ENCODE data around the gene PRXL2B. TPM values are rescaled to one million over a fixed set of nuclear protein-coding genes. Genes with fewer than 3 reads are reported as not detected.

Gene PRXL2B
- total and polyA plus RNA-seq, 12 donors, result 16.9 to 64.0 (median 30.2) TPM

DNA sequence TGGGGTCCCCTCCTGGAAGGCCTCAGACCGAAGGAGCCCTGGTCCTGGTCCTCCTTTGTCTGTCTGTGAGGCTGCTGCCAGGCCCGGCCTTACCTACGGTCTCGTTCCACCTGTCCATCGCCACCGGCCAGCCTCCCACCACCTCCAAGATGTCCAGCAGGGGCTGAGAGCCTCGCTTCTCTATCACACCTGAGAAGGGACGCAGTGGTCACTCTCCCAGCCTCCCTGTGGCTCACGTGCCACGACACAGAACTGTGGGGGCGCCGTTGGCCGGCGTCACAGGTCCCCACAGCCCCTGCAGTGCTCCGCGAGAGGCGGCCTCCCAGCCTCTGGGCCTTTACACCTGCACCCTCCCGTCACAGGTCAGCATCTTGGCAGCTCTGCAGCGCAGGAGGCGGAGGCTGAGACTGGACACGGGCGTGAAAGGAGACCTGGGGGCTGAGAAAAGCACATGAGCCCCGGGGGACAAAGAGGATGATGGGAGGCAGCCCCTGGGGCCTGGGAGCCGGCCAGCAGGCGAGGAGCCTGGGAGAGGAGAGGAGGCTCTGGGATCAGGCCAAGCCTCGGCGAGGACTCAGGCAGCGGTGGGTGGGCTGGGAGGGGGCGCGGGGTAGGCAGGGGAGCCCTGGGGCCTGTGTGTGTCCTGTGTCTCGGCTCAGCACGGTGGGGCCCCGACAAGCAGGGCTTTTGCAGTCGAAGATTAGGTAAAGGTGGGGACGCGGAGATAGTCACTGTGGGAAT lies 20.5 kb downstream of the PRXL2B start:
- peak overlapping the region in 1 of 5 donors; percentile 78 for H3K27ac ChIP-seq
- DNase-seq, result peak in 2 of 7 donors; percentile 11 to 12
- no peak overlapping the region for H3K4me3 ChIP-seq
- 79 to 86% (median 81%) methylated on average over 24 to 36 of the region's 36 CpGs for WGBS, 4 donors
- intact Hi-C loops (cut with DNase I), result no loop called here
- no peaks in the 10 kb centered on the region for H3K9me3 ChIP-seq (replicated peaks in 1 of 3)
- peaks cover 4% of the 10 kb centered on the region for H3K27me3 ChIP-seq
- H3K4me1 ChIP-seq (replicated peaks in 1 of 2), result no peaks in the 10 kb centered on the region
- no peaks in the 10 kb centered on the region for H3K36me3 ChIP-seq (replicated peaks in 1 of 2)
- TF ChIP-seq POLR2A (IDR thresholded peaks at IDR 0.05) (no peak), CTCF (IDR thresholded peaks at IDR 0.05) (no peak)

DNA sequence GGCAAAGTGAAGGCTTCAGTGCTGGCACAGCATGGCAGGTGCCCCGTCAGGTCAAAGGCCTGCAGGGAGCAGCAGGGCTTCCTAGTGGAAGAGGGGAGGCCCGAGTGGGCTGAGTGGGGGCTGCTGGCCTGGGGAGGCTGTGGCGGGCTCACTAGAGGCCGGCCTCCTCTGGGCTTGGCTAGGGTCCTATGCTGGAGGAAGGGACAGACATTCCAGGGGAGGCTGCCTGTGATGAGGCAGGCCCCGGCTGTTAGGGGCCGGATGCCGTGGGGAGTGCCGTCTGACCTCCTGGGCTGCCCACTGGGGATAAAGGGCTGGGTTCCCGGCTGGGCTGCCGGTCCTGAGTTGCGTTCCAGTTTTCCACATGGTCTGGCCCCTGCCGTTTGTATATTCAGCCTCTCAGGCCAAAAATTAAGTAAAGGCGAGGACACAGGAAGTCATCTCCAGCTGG lies 21.1 kb downstream of the PRXL2B start:
- 50 to 81% (median 75%) methylated on average over 2 to 13 of the region's 13 CpGs for WGBS, 4 donors
- no peaks in the 10 kb centered on the region for H3K9me3 ChIP-seq (replicated peaks in 1 of 3)
- DNase-seq, result peak in 5 of 7 donors; percentile 6 to 33 (median 25)
- no peak overlapping the region for H3K4me3 ChIP-seq
- intact Hi-C loops (cut with DNase I), result no loop called here
- no peaks in the 10 kb centered on the region for H3K4me1 ChIP-seq (replicated peaks in 1 of 2)
- no peak for TF ChIP-seq CTCF (IDR thresholded peaks at IDR 0.05)
- TF ChIP-seq POLR2A (IDR thresholded peaks at IDR 0.05), result no peak
- H3K27ac ChIP-seq, result peak overlapping the region in 1 of 5 donors; percentile 78
- no peaks in the 10 kb centered on the region for H3K36me3 ChIP-seq (replicated peaks in 1 of 2)
- peaks cover 4% of the 10 kb centered on the region for H3K27me3 ChIP-seq

DNA sequence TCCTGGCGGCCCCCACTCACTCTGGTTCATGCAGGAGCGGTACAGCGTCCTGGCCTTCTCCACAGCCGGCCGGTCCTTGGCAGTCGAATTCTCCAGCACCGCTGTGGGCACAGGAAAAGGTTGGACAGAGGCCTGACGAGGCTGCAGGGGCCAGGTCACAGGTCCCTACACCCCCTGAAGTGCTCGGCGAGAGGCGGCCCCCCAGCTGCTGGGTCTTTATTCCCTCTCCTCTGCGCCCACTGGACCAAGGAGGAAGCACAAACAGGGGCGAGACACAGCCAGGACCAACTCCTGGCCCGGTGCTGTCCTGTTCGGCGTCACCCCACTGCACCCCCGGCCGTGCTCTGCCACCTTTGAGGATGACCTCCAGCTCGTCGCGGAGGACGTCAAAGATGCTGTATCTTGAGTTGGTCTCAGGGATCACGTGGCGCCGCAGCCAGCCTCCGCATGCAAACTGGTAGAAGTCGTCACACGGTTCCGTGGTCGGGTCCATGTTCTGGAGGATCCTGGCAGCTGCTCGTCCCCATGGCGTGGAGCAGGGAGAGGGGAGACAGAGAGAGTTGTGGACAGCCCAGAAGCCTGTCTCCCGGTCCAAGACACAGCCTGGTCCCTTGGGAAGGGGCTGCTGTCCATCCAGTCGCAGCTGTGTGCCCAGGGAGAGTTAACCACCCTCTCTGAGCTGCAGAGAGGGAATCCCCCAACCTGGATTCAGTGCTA lies 22.9 kb downstream of the PRXL2B start:
- Histone ChIP-seq H3K4me3 (no peak overlapping the region), H3K9me3 (replicated peaks in 1 of 3) (no peaks in the 10 kb centered on the region), H3K27me3 (peaks cover 4% of the 10 kb centered on the region), H3K36me3 (replicated peaks in 1 of 2) (no peaks in the 10 kb centered on the region), H3K4me1 (replicated peaks in 1 of 2) (no peaks in the 10 kb centered on the region), H3K27ac (no peak overlapping the region)
- TF ChIP-seq POLR2A (IDR thresholded peaks at IDR 0.05), result no peak
- no peak for TF ChIP-seq CTCF (IDR thresholded peaks at IDR 0.05)
- peak in 4 of 7 donors; percentile 4 to 15 (median 6) for DNase-seq
- intact Hi-C loops (cut with DNase I), result no loop called here
- WGBS, 4 donors, result 79 to 93% (median 90%) methylated on average over 8 to 34 of the region's 34 CpGs

All from adrenal gland (tissue), 12 donors.